Tibial nerve (tissue), 4 donors: ENCODE measurements around the gene CD274.

Experiments
- CTCF ChIP-seq, 5 experiments: fragments of 200-600 bp in 3 of 5; fragments of 450-650 bp in 2 of 5; sonication (generic) in 3 of 5; IDR thresholded peaks; one replicate each; pipeline ENCODE4 v1.5.1; 2016 to 2019; ENCODE audit warnings: antibody characterized with exemption in 5 of 5, mild to moderate bottlenecking in 3 of 5, moderate library complexity in 2 of 5
- EP300 ChIP-seq, 2 donors: sonication (generic); formaldehyde crosslinking; IDR thresholded peaks; one replicate each; pipeline ENCODE4 v1.6.1; 2017; ENCODE audit warnings: antibody characterized with exemption in 2 of 2, mild to moderate bottlenecking in 1 of 2

GRCh38 chr9:5516453-5517220 is 66.3 kb downstream of the CD274 start:
- TF ChIP-seq EP300 (IDR thresholded peaks at IDR 0.05) (no peak), CTCF (IDR thresholded peaks at IDR 0.05) (no peak)
